IMR-90 (cell line): Measurements from ENCODE around the gene ZXDC. TPM values are rescaled to one million over a fixed set of nuclear protein-coding genes. Genes with fewer than 3 reads are reported as not detected.

Experiments used
- ATAC-seq: fragments of 200-7000 bp; cut with Tn5 transposase; 2 replicates; pipeline ENCODE4 v1.9.1; 2020; ENCODE audit warnings: low read depth, mild to moderate bottlenecking, moderate library complexity
- BruUV-seq: library from RNA; stranded (reverse); fragments of 400-500 nt; replicated peaks from 2 replicates; lab custom pipeline; 2021; lab: Mats Ljungman, UMichigan
- CTCF ChIA-PET: fragments of 300-600 bp; formaldehyde crosslinking; extraction: SDS; loops from one replicate; lab custom pipeline; 2021; ENCODE audit warnings: antibody characterized with exemption; lab: Yijun Ruan, JAX
- POLR2A ChIA-PET: fragments of 300-600 bp; sonication (Branson Sonifier 250); formaldehyde crosslinking; loops from one replicate; lab custom pipeline; 2022; ENCODE audit warnings: antibody characterized with exemption; ENCODE audit not compliant: unreplicated experiment; lab: Charles Lee
- DNase-seq: peaks from one replicate; pipeline ENCODE4 v3.0.0; 2013
- H2AFZ ChIP-seq: replicated peaks from 2 replicates; pipeline ENCODE3; 2013; ENCODE audit warnings: low read length, mild to moderate bottlenecking; ENCODE audit not compliant: poor library complexity
- H2AK5ac ChIP-seq: 2 replicates; pipeline ENCODE4 v1.6.1; 2013; ENCODE audit warnings: low read depth, low read length, inconsistent platforms
- H2AK9ac ChIP-seq: replicated peaks from 2 replicates; pipeline ENCODE3; 2013; ENCODE audit warnings: mild to moderate bottlenecking, low read depth, low read length, moderate library complexity; ENCODE audit not compliant: poor library complexity
- H2BK120ac ChIP-seq: 2 replicates; pipeline ENCODE4 v1.6.1; 2013; ENCODE audit warnings: low read depth, low read length, inconsistent platforms
- H2BK15ac ChIP-seq: 3 replicates; pipeline ENCODE4 v1.6.1; 2013; ENCODE audit warnings: low read depth, low read length, inconsistent platforms
- H2BK20ac ChIP-seq: 2 replicates; pipeline ENCODE4 v1.6.1; 2013; ENCODE audit warnings: low read depth, mild to moderate bottlenecking, inconsistent platforms, low read length, moderate library complexity
- H2BK5ac ChIP-seq: 2 replicates; pipeline ENCODE4 v1.6.1; 2013; ENCODE audit warnings: mild to moderate bottlenecking, low read depth, low read length, inconsistent platforms; ENCODE audit not compliant: poor library complexity, severe bottlenecking
- H3K14ac ChIP-seq: replicated peaks from 2 replicates; pipeline ENCODE4 v1.6.1; 2013; ENCODE audit warnings: low read depth, low read length, inconsistent platforms
- H3K18ac ChIP-seq: 2 replicates; pipeline ENCODE4 v1.6.1; 2013; ENCODE audit warnings: low read depth, low read length, control low read depth
- H3K23ac ChIP-seq: 2 replicates; pipeline ENCODE4 v1.6.1; 2013; ENCODE audit warnings: low read depth, low read length, inconsistent platforms
- H3K27ac ChIP-seq: 2 replicates; pipeline ENCODE4 v1.5.1; 2013; ENCODE audit warnings: mild to moderate bottlenecking, control low read depth, low read length; ENCODE audit not compliant: insufficient read depth
- H3K27me3 ChIP-seq: 2 replicates; pipeline ENCODE4 v1.6.1; 2013; ENCODE audit warnings: low read length; ENCODE audit not compliant: control insufficient read depth, insufficient read depth
- H3K36me3 ChIP-seq: 2 replicates; pipeline ENCODE4 v1.6.1; 2013; ENCODE audit warnings: low read length, mixed read lengths; ENCODE audit not compliant: control insufficient read depth, insufficient read depth
- H3K4ac ChIP-seq: 2 replicates; pipeline ENCODE4 v1.6.1; 2013; ENCODE audit warnings: low read depth, low read length, inconsistent platforms
- H3K4me1 ChIP-seq: 2 replicates; pipeline ENCODE4 v1.6.1; 2013; ENCODE audit warnings: low read length, mixed read lengths; ENCODE audit not compliant: control insufficient read depth, insufficient read depth
- H3K4me2 ChIP-seq: 2 replicates; pipeline ENCODE4 v1.6.1; 2013; ENCODE audit warnings: low read depth, mild to moderate bottlenecking, control low read depth, low read length, moderate library complexity
- H3K4me3 ChIP-seq: 2 replicates; pipeline ENCODE4 v1.5.1; 2013; ENCODE audit warnings: low read depth, mild to moderate bottlenecking, control low read depth, low read length, moderate library complexity; ENCODE audit not compliant: insufficient read depth
- H3K56ac ChIP-seq: 2 replicates; pipeline ENCODE4 v1.6.1; 2013; ENCODE audit warnings: low read length, inconsistent platforms; ENCODE audit not compliant: insufficient read depth; ENCODE audit errors: extremely low read depth
- H3K79me1 ChIP-seq, 2 experiments: 2 replicates each; pipeline ENCODE4 v1.6.1; 2013; ENCODE audit warnings: low read length in 2 of 2, inconsistent platforms in 1 of 2, low read depth in 1 of 2
- H3K9ac ChIP-seq: 2 replicates; pipeline ENCODE4 v1.6.1; 2013; ENCODE audit warnings: low read depth, low read length, control low read depth
- H3K9me1 ChIP-seq: 2 replicates; pipeline ENCODE4 v1.6.1; 2013; ENCODE audit warnings: low read length, inconsistent platforms; ENCODE audit not compliant: insufficient read depth
- H3K9me3 ChIP-seq: 2 replicates; pipeline ENCODE4 v1.6.1; 2013; ENCODE audit warnings: low read length; ENCODE audit not compliant: control insufficient read depth, insufficient read depth
- H4K20me1 ChIP-seq: 2 replicates; pipeline ENCODE4 v1.6.1; 2013; ENCODE audit warnings: low read length, inconsistent platforms; ENCODE audit not compliant: insufficient read depth
- H4K5ac ChIP-seq: 2 replicates; pipeline ENCODE4 v1.6.1; 2013; ENCODE audit warnings: mild to moderate bottlenecking, low read depth, low read length, control low read depth
- H4K8ac ChIP-seq, 2 experiments: 2 replicates each; pipeline ENCODE4 v1.6.1; 2013; ENCODE audit warnings: low read depth in 2 of 2, low read length in 2 of 2, control low read depth in 1 of 2, inconsistent platforms in 1 of 2
- H4K91ac ChIP-seq: 2 replicates; pipeline ENCODE4 v1.6.1; 2013; ENCODE audit warnings: low read depth, low read length, inconsistent platforms; ENCODE audit not compliant: insufficient read depth
- BHLHE40 ChIP-seq: fragments of 150-350 bp; IDR thresholded peaks from 2 replicates; pipeline ENCODE4 v1.6.1; 2016; ENCODE audit warnings: mild to moderate bottlenecking, low read depth, low read length
- CEBPB ChIP-seq: IDR thresholded peaks from 2 replicates; pipeline ENCODE4 v1.6.1; 2012; ENCODE audit warnings: low read depth, low read length, improper control_type of control experiment
- CHD1 ChIP-seq: IDR thresholded peaks from 2 replicates; pipeline ENCODE4 v1.6.1; 2012; ENCODE audit warnings: low read depth, low read length, improper control_type of control experiment
- CTCF ChIP-seq: conservative IDR thresholded peaks from 2 replicates; pipeline ENCODE4 v1.5.1; 2012; ENCODE audit warnings: mild to moderate bottlenecking, low read depth, low read length, improper control_type of control experiment
- ELK1 ChIP-seq: fragments of 150-350 bp; IDR thresholded peaks from 2 replicates; pipeline ENCODE4 v1.6.1; 2016; ENCODE audit warnings: low read depth, mild to moderate bottlenecking, low read length, moderate library complexity, borderline replicate concordance
- FOS ChIP-seq: fragments of 150-350 bp; IDR thresholded peaks from 2 replicates; pipeline ENCODE4 v1.6.1; 2016; ENCODE audit warnings: low read depth, low read length
- MAFK ChIP-seq: IDR thresholded peaks from 2 replicates; pipeline ENCODE4 v1.6.1; 2012; ENCODE audit warnings: low read depth, low read length, improper control_type of control experiment
- MAZ ChIP-seq: IDR thresholded peaks from 2 replicates; pipeline ENCODE4 v1.6.1; 2012; ENCODE audit warnings: low read depth, mild to moderate bottlenecking, low read length, improper control_type of control experiment, moderate library complexity, borderline replicate concordance
- MXI1 ChIP-seq: IDR thresholded peaks from 2 replicates; pipeline ENCODE4 v1.6.1; 2012; ENCODE audit warnings: low read depth, mild to moderate bottlenecking, low read length, moderate library complexity, borderline replicate concordance
- NFE2L2 ChIP-seq: fragments of 150-350 bp; IDR thresholded peaks from 2 replicates; pipeline ENCODE4 v1.6.1; 2016; ENCODE audit warnings: low read depth, mild to moderate bottlenecking, low read length
- POLR2A ChIP-seq: IDR thresholded peaks from 2 replicates; pipeline ENCODE4 v1.6.1; 2012; ENCODE audit warnings: mild to moderate bottlenecking, low read depth, low read length
- RAD21 ChIP-seq: IDR thresholded peaks from 2 replicates; pipeline ENCODE4 v1.6.1; 2012; ENCODE audit warnings: low read length, improper control_type of control experiment
- RCOR1 ChIP-seq: IDR thresholded peaks from 2 replicates; pipeline ENCODE4 v1.6.1; 2012; ENCODE audit warnings: mild to moderate bottlenecking, low read length, improper control_type of control experiment; ENCODE audit not compliant: insufficient replicate concordance
- RFX5 ChIP-seq: IDR thresholded peaks from 2 replicates; pipeline ENCODE4 v1.8.0; 2012; ENCODE audit warnings: low read depth, mild to moderate bottlenecking, low read length, moderate library complexity
- SMC3 ChIP-seq: fragments of 150-350 bp; IDR thresholded peaks from 2 replicates; pipeline ENCODE4 v1.6.1; 2016; ENCODE audit warnings: low read depth, mild to moderate bottlenecking, antibody characterized with exemption, low read length, moderate library complexity
- USF2 ChIP-seq: fragments of 150-350 bp; IDR thresholded peaks from 2 replicates; pipeline ENCODE4 v1.6.1; 2017; ENCODE audit warnings: mild to moderate bottlenecking, antibody characterized with exemption, low read length, low read depth
- WGBS, 2 experiments: methylation state at CpG; one replicate each; pipeline versions ENCODE4 v1.1.5 to v1.1.7; 2013; ENCODE audit warnings: missing lambda C conversion rate in 2 of 2; ENCODE audit not compliant: insufficient read length in 1 of 2; ENCODE audit errors: extremely low coverage in 2 of 2; 5-methylcytosine and 5-hydroxymethylcytosine counted together
- dilution Hi-C: fragments of 300-500 bp; cut with HindIII; formaldehyde crosslinking; loops from one replicate; pipeline ENCODE4 v1.14.3; 2018; ENCODE audit warnings: low sequenced_read_pairs; ENCODE audit not compliant: unreplicated experiment
- in situ Hi-C: fragments of 300-500 bp; cut with MboI; formaldehyde crosslinking; loops from 3 replicates; pipeline ENCODE4 v1.14.3; 2019; ENCODE audit warnings: low sequenced_read_pairs, inconsistent platforms, mixed read lengths
- intact Hi-C: fragments of 100-400 bp; cut with micrococcal nuclease; formaldehyde crosslinking; loops from 2 replicates; pipeline ENCODE4 v1.10.0; 2022
- polyA plus RNA-seq, 3 experiments: library from polyadenylated mRNA; depleted of rRNA; stranded (reverse); fragments of >200 nt; gene quantifications; 2 replicates each; pipeline ENCODE4 v1.2.3, GENCODE V29; 2012; ENCODE audit warnings: low replicate concordance in 1 of 3
- total RNA-seq: library from RNA; depleted of rRNA; stranded (reverse); fragments of >200 nt; gene quantifications from 2 replicates; pipeline ENCODE4 v1.2.3, GENCODE V29; 2012

The ZXDC gene
- total and polyA plus RNA-seq, 2 of the 4 experiments (the other 2 are of a cell fraction) = 11.5 to 14.3 TPM

GRCh38 chr3:126434931-126435411, 40.7 kb downstream of the ZXDC start:
- CTCF ChIA-PET = no interaction called here
- dilution Hi-C loops (no loop called here), intact Hi-C loops (no loop called here), in situ Hi-C loops (no loop called here)
- Histone ChIP-seq H2BK15ac (no peak overlapping the region), H3K9ac (no peak overlapping the region), H3K9me3 (no peaks in the 10 kb centered on the region), H2BK20ac (no peak overlapping the region), H3K27me3 (no peaks in the 10 kb centered on the region), H4K91ac (no peak overlapping the region), H3K18ac (no peak overlapping the region), H3K79me1 (no peaks in the 10 kb centered on the region), H2AK9ac (no peak overlapping the region), H3K9me1 (no peaks in the 10 kb centered on the region; the same call in 1 of the 2 replicates), H3K4me1 (no peaks in the 10 kb centered on the region), H4K8ac (no peak overlapping the region), H3K27ac (no peak overlapping the region), H4K20me1 (no peaks in the 10 kb centered on the region), H4K5ac (no peak overlapping the region), H3K4me3 (no peak overlapping the region), H3K23ac (no peak overlapping the region), H2BK5ac (no peak overlapping the region), H2AK5ac (no peak overlapping the region), H3K36me3 (peaks cover 2% of the 10 kb centered on the region; the same call in 1 of the 2 replicates), H3K56ac (no peak overlapping the region), H2BK120ac (no peak overlapping the region), H3K14ac (no peak overlapping the region), H2AFZ (no peak overlapping the region), H3K4ac (no peak overlapping the region), H3K4me2 (no peak overlapping the region)
- no peak for TF ChIP-seq SMC3
- no peak for TF ChIP-seq CHD1
- no peak for TF ChIP-seq MXI1
- no peak for TF ChIP-seq RFX5
- no peak for TF ChIP-seq RAD21
- no peak for TF ChIP-seq POLR2A
- no peak for TF ChIP-seq USF2
- TF ChIP-seq ELK1 = no peak
- no peak for TF ChIP-seq NFE2L2
- no peak for TF ChIP-seq MAFK
- TF ChIP-seq RCOR1 = no peak
- TF ChIP-seq CTCF = no peak
- no peak for TF ChIP-seq CEBPB
- TF ChIP-seq FOS = no peak
- no peak for TF ChIP-seq MAZ
- no peak for TF ChIP-seq BHLHE40
- ATAC-seq (no peak), DNase-seq (no peak)
- no TSS peak for BruUV-seq
- POLR2A ChIA-PET = no interaction called here
- no CpG with 5 or more reads among the region's 8 CpGs for whole genome bisulfite sequencing, 2 experiments
